Activated CD4-positive, CD25-positive, alpha-beta regulatory T cell treated with anti-CD3 and anti-CD28 coated beads, Interleukin-2, amount 50 U/mL, for 24 hours (primary cell): Measurements from ENCODE around the gene LSM3.

Experiments
- ATAC-seq, 2 donors: fragments of 150-1000 bp; cut with Tn5 transposase; one replicate each; pipeline ENCODE4 v1.10.0; 2021; ENCODE audit warnings: mild to moderate bottlenecking in 1 of 2, moderate library complexity in 1 of 2

LSM3 gene

GRCh38 chr3:14242490-14243311 lies 64.1 kb downstream of the LSM3 start:
- ATAC-seq, result no peak

- ATAC-seq, result no peak
Measured at GRCh38 chr3:14243782-14244181, 65.2 kb downstream of the LSM3 start.

- ATAC-seq, result no peak
Measured at GRCh38 chr3:14244521-14245247, 66.1 kb downstream of the LSM3 start.

GRCh38 chr3:14245248-14245639 lies 66.6 kb downstream of the LSM3 start:
- no peak for ATAC-seq

GRCh38 chr3:14245822-14246221 lies 67.2 kb downstream of the LSM3 start:
- ATAC-seq, result no peak

- no peak for ATAC-seq
Measured at GRCh38 chr3:14246414-14246813, 67.8 kb downstream of the LSM3 start.

GRCh38 chr3:14248477-14248848 lies 69.8 kb downstream of the LSM3 start:
- ATAC-seq, result no peak

GRCh38 chr3:14248849-14249523 lies 70.4 kb downstream of the LSM3 start:
- no peak for ATAC-seq
